Measurements from ENCODE around the gene BRCA1.
"Not testable (repeated sequence)": the region's sequence is repeated elsewhere in the genome, so short reads cannot be mapped to it uniquely, and the experiment has no call there.

Gene BRCA1

DNA sequence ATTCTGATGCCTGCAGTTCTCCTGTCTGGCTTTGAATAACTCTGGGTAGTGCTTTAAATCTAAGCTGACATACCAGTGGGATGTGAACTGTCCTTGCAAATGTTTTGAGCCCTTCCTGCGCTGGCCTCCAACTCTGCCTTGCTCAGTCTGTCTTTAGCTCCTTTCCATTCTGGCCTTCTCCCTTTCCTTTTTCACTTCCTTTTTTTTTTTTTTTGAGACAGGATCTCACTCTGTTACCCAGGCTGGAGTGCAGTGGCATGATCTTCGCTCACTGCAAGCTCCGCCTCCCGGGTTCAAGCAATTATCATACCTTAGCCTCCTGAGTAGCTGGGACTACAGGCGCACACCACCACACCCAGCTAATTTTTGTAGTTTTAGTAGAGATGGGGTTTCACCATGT lies 8.3 kb upstream of the BRCA1 start:
- not testable (repeated sequence) for DNase-seq

DNA sequence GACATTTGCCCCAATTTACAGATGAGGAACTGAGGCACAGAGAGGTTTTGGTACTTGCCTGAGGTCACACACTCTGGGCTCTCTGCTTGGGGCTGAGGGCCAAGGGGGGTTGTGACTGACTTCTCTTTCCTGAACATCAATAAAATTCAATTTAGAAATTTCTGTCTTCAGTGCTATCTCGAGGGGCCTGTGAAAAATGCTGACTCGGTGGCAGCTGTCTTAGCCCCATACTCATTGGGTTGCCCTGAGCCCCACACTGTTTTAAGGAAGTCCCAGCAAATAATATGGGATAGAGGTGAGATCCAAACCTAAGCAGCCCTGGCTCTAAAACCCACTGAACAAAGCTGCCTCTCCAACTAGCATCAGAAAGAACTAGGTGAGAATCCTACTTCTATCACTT lies 7.0 kb upstream of the BRCA1 start:
- no peak for DNase-seq

DNA sequence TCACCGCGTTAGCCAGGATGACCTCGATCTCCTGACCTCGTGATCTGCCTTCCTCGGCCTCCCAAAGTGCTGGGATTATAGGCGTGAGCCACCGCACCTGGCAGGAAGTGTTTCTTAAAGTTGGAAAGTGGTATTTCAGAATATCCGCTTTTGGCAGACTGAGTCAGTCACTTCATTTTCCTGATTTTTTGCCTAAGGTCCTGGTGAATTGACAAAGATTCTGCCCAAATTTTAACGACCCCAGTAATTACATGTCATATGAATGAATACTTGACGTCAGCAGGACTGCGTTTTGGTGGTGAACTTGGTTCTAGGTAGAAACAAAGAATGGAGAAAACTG lies 4.5 kb upstream of the BRCA1 start:
- no peak for DNase-seq

DNA sequence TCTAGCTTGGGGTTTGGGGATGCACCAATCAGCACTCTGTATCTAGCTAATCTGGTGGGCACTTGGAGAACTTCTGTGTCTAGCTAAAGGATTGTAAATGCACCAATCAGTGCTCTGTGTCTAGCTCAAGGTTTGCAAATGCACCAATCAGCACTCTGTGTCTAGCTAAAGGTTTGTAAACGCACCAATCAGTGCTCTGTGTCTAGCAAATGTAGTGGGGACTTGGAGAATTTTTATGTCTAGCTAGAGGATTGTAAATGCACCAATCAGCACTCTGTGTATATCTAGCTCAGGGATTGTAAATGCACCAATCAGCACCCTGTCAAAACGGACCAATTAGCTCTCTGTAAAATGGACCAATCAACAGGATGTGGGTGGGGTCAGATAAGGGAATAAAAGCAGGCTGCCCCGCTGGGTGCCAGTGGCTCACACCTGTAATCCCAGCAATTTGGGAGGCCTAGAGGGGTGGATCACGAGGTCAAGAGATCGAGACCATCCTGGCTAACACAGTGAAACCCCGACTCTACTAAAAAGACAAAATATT lies 2.2 kb upstream of the BRCA1 start:
- DNase-seq: not testable (repeated sequence)

DNA sequence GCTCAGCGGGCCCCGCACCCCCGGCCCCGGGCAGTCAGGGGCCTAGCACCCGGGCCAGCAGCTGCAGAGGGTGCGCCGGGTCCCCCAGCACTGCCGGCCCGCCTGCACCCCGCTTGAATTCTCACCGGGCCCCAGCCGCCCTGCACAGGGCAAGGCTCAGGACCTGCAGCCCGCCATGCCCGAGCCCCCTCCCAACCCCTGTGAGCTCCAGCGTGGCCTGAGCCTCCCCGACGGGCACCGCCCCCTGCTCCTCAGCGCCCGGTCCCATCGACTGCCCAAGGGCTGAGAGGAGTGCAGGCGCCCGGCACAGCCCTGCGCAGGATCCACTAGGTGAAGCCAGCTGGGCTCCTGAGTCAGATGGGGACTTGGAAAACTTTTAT lies 1.7 kb upstream of the BRCA1 start:
- DNase-seq: no peak

DNA sequence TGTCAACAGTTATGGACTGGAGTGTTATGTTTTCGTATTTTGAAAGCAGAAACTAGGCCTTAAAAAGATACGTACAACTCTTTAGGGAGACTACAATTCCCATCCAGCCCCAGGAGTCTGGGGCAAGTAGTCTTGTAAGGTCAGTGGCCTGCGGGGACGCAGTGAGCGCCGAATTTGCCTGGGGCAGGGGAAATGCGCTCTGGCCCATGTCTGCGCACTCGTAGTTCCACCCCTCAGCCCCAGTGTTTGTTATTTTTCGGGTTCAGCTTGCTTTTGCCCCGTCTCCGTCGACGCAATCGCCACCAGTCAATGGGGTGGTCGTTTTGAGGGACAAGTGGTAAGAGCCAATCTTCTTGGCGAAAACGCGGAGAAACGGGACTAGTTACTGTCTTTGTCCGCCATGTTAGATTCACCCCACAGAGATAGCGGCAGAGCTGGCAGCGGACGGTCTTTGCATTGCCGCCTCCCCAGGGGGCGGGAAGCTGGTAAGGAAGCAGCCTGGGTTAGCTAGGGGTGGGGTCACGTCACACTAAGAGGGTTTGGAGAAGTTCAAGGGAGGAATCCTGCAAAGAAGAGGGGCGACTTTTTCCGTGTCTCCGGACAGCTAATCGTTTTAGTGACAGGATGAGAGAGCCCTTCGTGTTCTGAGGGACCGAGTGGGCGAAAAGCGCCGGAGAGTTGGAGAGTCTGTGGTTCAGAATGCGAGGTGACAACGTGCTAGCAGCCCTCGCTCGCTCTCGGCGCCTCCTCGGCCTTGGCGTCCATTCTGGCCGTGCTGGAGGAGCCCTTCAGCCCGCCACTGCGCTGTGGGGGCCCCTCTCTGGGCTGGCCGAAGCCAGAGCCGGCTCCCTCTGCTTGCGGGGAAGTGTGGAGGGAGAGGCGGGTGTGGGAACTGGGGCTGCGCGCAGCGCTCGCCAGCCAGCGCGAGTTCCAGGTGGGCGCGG lies 1.1 kb upstream of the BRCA1 start:
- DNase-seq: no peak

DNA sequence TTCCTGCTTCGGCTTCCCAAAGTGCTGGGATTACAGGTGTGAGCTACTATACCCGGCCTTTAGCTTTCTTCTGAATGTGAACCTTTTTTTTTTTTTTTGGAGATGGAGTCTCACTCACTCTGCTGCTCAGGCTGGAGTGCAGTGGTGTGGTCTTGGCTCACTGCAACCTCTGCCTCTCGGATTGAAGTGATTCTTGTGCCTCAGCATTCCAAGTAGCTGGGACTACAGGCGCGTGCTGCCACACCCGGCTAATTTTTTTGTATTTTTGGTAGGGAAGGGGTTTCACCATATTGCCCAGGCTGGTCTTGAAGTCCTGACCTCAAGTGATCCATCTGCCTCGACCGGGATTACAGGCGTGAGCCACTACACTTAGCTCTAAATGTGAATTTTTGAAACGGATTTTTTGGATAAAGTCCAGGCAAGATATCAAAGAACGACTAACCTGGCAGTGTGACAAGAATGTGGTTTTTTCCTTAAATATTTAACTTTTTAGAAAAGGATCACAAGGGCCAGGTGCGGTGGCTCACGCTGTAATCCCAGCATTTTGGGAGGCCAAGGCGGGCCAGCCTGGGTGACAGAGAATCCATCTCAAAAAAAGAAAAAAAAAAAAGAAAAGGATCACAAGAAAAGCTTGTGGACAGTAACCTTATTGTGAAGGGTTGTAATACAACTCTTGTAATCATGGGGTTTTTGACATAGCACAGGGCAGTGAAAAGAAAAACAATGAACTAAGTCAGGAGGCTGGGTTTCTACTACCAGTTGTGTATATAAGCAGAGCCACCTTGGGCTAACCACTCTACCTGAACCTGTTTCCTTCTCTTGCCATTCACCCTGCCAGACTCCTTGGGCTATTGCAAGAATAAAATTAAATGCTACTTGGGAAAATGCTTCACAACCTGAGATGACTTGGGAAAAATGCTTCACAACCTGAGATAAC lies 6.2 kb downstream of the BRCA1 start:
- DNase-seq: no peak

DNA sequence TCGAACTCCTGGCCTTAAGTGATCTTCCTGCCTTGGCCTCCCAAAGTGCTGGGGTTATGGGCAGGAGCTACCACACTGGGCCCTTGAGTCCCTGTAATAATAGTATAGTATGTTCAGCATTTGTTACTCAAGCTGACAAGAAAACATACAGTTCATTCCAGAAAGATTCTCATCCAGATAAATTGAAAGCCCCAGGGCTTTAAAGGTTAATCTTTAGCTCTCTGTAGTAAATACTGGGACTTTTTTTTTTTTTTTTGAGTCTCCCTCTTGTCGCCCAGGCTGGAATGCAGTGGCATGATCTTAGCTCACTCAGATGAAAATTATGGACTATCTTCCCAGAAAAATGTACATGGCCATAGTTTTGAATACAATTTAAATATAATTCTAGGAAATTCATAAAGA lies 11.0 kb downstream of the BRCA1 start:
- DNase-seq: no peak

DNA sequence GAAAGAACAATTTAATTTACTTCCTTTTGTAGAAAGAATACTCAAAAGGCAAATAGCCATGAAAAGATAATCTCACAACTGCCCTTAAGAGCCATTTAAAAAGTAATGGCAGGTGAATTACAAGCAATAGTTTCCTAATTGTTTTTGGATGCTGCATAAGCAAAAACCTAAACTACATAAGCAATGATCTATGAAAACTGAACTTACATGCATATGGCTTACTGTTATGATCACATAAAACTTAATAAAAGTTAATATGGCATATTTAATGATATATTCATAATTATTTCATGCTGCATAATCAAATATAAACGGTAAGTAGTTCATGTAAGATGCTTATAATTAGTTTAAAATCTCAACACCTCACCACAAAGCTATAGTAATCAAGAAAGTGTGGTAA lies 18.6 kb downstream of the BRCA1 start:
- no peak for DNase-seq

DNA sequence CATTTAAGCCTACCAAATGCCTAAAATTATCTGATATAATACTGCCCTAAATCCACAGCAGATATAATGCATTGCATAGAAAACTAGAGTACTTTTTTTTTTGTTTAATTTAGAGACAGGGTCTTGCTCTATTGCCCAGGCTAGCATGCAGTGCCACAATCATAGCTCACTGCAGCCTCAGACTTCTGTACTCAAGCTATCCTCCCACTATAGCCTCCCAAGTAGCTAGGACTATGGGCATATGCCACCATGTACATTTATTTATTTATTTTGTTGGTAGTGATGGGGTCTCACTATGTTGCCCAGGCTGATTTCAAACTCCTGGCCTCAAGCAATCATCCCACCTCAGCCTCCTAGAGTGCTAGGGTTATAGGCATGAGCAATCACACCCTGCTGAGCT lies 20.0 kb downstream of the BRCA1 start:
- DNase-seq: no peak

DNA sequence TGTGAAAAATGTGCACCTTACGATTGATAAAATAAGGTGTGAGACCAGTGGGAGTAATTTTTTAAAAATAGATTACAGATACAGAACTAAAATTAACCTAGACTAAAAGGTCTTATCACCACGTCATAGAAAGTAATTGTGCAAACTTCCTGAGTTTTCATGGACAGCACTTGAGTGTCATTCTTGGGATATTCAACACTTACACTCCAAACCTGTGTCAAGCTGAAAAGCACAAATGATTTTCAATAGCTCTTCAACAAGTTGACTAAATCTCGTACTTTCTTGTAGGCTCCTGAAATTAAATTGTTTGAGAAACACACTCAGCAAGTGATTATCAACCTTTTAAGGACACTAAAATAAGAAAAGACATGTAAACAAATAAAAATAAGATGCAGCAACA lies 20.5 kb downstream of the BRCA1 start:
- DNase-seq: no peak

DNA sequence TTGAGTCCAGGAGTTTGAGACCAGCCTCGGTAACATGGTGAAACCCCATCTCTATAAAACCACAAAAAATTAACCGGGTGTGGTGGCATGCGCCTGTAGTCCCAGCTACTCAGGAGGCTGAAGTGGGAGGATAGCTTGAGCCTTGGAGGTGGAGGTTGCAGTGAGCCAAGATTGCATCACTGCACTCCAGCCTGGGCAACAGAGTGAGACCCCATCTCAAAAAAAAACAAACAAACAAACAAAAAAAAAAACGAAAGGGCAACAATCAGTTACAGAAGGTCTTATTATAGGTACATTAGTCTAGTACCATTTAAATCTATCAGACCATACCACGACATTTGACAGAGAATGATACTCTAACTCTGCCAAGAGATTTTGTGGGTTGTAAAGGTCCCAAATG lies 29.8 kb downstream of the BRCA1 start:
- not testable (repeated sequence) for DNase-seq

DNA sequence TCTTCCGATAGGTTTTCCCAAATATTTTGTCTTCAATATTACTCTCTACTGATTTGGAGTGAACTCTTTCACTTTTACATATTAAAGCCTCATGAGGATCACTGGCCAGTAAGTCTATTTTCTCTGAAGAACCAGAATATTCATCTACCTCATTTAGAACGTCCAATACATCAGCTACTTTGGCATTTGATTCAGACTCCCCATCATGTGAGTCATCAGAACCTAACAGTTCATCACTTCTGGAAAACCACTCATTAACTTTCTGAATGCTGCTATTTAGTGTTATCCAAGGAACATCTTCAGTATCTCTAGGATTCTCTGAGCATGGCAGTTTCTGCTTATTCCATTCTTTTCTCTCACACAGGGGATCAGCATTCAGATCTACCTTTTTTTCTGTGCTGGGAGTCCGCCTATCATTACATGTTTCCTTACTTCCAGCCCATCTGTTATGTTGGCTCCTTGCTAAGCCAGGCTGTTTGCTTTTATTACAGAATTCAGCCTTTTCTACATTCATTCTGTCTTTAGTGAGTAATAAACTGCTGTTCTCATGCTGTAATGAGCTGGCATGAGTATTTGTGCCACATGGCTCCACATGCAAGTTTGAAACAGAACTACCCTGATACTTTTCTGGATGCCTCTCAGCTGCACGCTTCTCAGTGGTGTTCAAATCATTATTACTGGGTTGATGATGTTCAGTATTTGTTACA lies 30.9 kb downstream of the BRCA1 start:
- DNase-seq: no peak

DNA sequence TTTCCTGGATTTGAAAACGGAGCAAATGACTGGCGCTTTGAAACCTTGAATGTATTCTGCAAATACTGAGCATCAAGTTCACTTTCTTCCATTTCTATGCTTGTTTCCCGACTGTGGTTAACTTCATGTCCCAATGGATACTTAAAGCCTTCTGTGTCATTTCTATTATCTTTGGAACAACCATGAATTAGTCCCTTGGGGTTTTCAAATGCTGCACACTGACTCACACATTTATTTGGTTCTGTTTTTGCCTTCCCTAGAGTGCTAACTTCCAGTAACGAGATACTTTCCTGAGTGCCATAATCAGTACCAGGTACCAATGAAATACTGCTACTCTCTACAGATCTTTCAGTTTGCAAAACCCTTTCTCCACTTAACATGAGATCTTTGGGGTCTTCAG lies 32.3 kb downstream of the BRCA1 start:
- DNase-seq: no peak

DNA sequence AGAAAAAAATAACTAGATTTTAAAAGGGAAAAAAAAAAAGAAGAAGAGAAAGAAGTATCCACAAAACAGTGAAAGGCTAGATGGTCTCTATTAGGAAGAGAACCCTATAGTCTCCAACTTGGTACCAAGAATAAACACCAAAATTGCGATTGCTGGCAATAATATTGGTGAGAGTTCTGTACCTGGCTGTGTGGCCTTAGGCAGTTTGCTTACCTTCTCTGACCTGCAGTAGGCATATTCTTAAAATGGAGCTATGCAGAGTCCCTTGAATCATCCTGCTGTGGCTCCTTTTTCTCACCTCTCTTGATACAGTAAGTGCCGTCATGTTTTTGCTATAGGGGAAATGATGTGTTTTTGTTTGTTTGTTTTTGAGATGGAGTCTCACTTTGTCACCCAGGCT lies 35.1 kb downstream of the BRCA1 start:
- DNase-seq: no peak

DNA sequence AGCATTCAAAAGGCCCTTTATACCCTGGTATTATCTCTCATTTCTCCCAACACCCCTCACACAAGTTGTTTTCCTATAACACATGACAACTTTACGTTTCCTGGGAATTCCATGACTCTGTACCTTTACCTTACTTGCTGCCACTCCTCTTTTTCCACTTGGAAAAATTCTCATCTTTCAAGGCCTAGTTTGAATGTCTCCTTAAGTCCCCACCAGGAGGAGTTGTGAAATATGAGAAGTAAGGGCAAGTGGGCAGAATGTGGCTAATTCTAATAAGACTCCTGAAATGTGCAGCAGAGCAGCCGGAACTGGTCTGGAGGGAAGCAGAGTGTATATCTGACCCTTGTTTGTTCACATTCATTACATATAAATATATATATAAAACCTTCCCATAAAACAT lies 39.7 kb downstream of the BRCA1 start:
- no peak for DNase-seq

DNA sequence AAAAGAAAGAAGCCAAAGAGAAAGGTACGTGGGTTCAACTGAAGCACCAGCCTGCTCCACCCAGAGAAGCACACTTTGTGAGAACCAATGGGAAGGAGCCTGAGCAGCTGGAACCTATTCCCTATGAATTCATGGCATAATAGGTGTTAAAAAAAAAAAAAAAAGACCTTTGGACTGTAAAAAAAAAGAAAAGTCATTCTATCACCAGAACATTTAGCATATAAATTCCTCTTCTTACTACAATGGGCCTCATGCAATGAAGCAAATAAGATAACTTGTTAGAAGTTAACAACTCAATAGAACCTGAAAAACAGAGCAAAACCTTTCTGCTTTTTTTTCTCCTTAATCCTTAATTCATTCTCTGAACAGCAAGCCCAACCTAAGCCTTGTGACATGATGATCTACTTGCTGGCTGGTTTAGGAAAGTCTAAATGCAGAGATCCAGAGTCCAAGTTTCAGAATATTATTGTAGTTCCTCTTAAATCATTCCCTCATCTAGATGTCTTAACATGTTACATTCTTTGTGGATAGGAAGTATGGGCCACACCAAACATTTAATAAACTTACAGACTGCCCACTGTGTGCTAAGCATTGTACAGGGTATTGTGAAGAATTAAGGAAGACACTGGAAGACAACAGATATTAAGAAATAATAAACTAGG lies 45.4 kb downstream of the BRCA1 start:
- DNase-seq: no peak

DNA sequence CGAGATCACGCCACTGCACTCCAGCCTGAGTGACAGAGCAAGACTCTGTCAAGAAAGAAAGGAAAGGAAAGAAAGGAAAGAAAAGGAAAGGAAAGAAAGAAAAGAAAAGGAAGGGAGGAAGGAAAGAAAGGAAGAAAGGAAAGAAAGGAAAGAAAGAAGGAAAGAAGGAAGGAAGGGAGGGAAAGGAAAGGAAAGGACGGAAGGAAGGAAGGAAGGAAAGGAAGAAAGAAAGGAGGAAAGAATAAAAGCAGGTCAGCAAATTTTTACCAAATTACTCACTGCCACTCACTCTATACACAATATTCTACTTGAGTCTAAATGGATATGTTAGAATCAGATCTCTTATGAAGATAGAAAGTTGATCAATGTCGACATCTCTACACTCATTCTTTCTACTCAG lies 50.3 kb downstream of the BRCA1 start:
- DNase-seq: no peak

DNA sequence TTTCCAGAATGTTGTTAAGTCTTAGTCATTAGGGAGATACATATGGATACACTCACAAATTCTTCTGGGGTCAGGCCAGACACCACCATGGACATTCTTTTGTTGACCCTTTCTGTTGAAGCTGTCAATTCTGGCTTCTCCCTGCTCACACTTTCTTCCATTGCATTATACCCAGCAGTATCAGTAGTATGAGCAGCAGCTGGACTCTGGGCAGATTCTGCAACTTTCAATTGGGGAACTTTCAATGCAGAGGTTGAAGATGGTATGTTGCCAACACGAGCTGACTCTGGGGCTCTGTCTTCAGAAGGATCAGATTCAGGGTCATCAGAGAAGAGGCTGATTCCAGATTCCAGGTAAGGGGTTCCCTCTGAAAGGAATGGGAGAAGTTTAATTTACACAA lies 54.3 kb downstream of the BRCA1 start:
- DNase-seq: no peak

DNA sequence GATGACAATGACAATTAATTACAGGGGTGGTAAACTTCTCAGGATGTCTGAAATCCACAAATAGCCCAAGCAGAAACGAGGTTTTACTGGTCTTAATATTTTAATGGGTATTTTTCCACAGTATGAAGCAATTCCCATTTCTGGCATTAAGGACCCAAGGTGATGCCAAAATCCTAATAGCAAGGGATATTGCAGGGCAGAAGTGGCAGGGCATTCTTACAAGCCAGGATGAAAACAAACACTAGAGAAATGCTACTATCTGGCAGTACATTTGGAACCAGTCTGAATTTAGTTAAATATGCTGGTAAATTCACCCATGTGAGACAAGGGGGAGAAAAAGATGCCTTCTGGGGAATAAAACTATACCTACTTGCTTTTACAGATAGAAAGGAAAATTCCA lies 54.9 kb downstream of the BRCA1 start:
- no peak for DNase-seq

DNA sequence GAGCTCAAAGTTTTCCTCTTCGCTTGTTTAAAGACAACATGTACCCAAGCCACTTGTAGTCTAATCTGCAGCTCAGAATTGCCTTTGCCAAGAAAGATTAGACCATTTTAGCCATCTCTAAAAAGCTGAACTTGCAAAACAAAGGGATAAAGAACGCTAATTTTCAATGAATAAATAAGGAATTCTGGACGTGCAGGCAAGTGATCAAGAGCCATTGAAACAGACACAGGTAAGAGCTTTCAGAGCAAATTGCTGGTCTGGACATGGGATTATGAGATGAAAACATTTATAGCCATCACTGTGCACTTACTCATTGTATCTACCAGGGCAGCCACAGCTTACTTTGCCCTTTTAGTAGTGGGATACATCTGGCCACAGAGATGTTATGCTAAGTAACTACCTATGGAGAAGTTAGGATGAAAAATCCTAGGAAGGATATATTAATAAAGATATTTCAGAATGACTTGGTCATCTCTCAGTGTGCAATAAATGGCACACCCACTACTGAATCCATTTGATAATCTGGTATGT lies 55.7 kb downstream of the BRCA1 start:
- no peak for DNase-seq
